Measurements from ENCODE around the gene RFXAP. TPM values are rescaled to one million over a fixed set of nuclear protein-coding genes. Genes with fewer than 3 reads are reported as not detected.

The RFXAP gene
- total RNA-seq, 1 experiment from 2014 or later, result 8.7 TPM

DNA sequence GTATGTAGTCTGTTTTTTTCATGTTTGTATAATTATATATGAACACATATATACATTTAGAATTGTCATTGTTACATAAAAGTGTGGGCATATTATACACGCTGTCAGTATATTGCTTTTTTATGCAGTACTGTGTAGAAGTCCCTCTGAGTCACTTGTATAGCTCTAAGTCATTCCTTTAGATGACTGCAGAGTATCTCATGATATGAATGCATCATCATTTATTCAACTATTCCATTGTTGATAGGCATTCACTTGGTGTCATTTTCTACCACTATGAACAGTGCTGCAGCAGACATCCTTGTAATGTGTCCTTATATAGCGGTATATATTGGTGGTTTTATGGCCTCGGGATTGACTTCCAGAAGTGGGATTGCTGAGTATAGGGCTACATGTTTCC is 15.3 kb downstream of the RFXAP start:
- no CpG with 5 or more reads among the region's 3 CpGs for WGBS (ENCODE audit: extremely low coverage, insufficient read length, low lambda C conversion rate)
- no peaks in the 10 kb centered on the region for H4K20me1 ChIP-seq (ENCODE audit: control insufficient read depth, insufficient read depth, insufficient read length)
- no peak overlapping the region for H3K4me2 ChIP-seq (ENCODE audit: insufficient read depth, insufficient read length, low read length)
- peaks cover 9 to 12% of the 10 kb centered on the region in 2 experiments for H3K4me1 Mint-ChIP-seq
- H3T11ph ChIP-seq (ENCODE audit: low read length), result no peak overlapping the region
- no peaks in the 10 kb centered on the region for H3K9me3 ChIP-seq (ENCODE audit: control insufficient read depth, low read depth, low read length)
- H3K18ac ChIP-seq (ENCODE audit: insufficient read length, low read depth, low read length), result no peak overlapping the region
- H4K8ac ChIP-seq (replicated peaks; ENCODE audit: insufficient read length, low read depth, low read length), result no peak overlapping the region
- H3K79me2 ChIP-seq (ENCODE audit: insufficient read depth, low read length), result no peaks in the 10 kb centered on the region
- no peaks in the 10 kb centered on the region for H3K9me3 Mint-ChIP-seq
- H2BK20ac ChIP-seq (ENCODE audit: low read depth, low read length, poor library complexity, severe bottlenecking), result no peak overlapping the region
- peaks cover 2% of the 10 kb centered on the region; the same call in 1 of the 2 replicates for H3K4me1 ChIP-seq (ENCODE audit: insufficient read depth, low read length)
- no peak for DNase-seq
- H3K9ac ChIP-seq (ENCODE audit: extremely low read depth, insufficient read length, low read length), result no peak overlapping the region
- no peaks in the 10 kb centered on the region; the same call in 1 of the 2 replicates for H3K27me3 Mint-ChIP-seq (ENCODE audit: low read depth)
- no peak overlapping the region for H2AK5ac ChIP-seq (ENCODE audit: insufficient read length, low read length)
- H4K91ac ChIP-seq (ENCODE audit: insufficient read length, low read depth, low read length), result no peak overlapping the region
- no peak overlapping the region for H3K56ac ChIP-seq (ENCODE audit: insufficient read length, low read depth, low read length)
- no peak overlapping the region for H2BK120ac ChIP-seq (ENCODE audit: low read depth, low read length, poor library complexity, severe bottlenecking)
- no peak overlapping the region for H2BK12ac ChIP-seq (ENCODE audit: insufficient read length, low read depth, low read length)
- no peaks in the 10 kb centered on the region for H3K23me2 ChIP-seq (ENCODE audit: insufficient read length, low read depth, low read length, poor library complexity, severe bottlenecking)
- H3K27me3 ChIP-seq (ENCODE audit: insufficient read depth, low read length), result no peaks in the 10 kb centered on the region
- H2BK15ac ChIP-seq (ENCODE audit: low read depth, low read length), result no peak overlapping the region
- no peaks in the 10 kb centered on the region for H3K79me1 ChIP-seq (ENCODE audit: insufficient read depth, low read depth, low read length, poor library complexity, severe bottlenecking)
- no peak overlapping the region for H3K23ac ChIP-seq (ENCODE audit: insufficient read length, low read depth, low read length)
- no peak overlapping the region for H3K27ac Mint-ChIP-seq
- no peak overlapping the region for H2BK5ac ChIP-seq (ENCODE audit: insufficient read length, low read length)
- no peaks in the 10 kb centered on the region for H3K36me3 Mint-ChIP-seq (ENCODE audit: insufficient read depth in 1 of 3, low read depth in 3 of 3)
- H4K5ac ChIP-seq (ENCODE audit: insufficient read length, low read depth, low read length), result no peak overlapping the region
- no peak overlapping the region for H3K27ac ChIP-seq (ENCODE audit: insufficient read length, low read depth, low read length)
- H3K4ac ChIP-seq (ENCODE audit: low read depth, low read length), result no peak overlapping the region
- no peak overlapping the region for H3K14ac ChIP-seq (ENCODE audit: insufficient read depth, low read length)
- no peak overlapping the region for H2AFZ ChIP-seq (ENCODE audit: low read length)
- TF ChIP-seq, protein P1, sequence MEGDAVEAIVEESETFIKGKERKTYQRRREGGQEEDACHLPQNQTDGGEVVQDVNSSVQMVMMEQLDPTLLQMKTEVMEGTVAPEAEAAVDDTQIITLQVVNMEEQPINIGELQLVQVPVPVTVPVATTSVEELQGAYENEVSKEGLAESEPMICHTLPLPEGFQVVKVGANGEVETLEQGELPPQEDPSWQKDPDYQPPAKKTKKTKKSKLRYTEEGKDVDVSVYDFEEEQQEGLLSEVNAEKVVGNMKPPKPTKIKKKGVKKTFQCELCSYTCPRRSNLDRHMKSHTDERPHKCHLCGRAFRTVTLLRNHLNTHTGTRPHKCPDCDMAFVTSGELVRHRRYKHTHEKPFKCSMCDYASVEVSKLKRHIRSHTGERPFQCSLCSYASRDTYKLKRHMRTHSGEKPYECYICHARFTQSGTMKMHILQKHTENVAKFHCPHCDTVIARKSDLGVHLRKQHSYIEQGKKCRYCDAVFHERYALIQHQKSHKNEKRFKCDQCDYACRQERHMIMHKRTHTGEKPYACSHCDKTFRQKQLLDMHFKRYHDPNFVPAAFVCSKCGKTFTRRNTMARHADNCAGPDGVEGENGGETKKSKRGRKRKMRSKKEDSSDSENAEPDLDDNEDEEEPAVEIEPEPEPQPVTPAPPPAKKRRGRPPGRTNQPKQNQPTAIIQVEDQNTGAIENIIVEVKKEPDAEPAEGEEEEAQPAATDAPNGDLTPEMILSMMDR (conservative IDR thresholded peaks at IDR 0.05), result no peak
- H3K4me3 Mint-ChIP-seq, result no peak overlapping the region

Measured in H9 (cell line).